GM21528 (cell line): ENCODE data around the gene CARHSP1.
"Not testable (repeated sequence)": the region's sequence is repeated elsewhere in the genome, so short reads cannot be mapped to it uniquely, and the experiment has no call there.

Source experiments
- ATAC-seq: cut with Tn5 transposase; IDR thresholded peaks from one replicate; pipeline ENCODE4 v1.9.1; 2021; ENCODE audit warnings: mild to moderate bottlenecking, moderate library complexity; ENCODE audit not compliant: unreplicated experiment, low FRiP score

CARHSP1 gene

GRCh38 chr16:8858994-8859912, 9.6 kb downstream of the CARHSP1 start:
- ATAC-seq, result no peak

GRCh38 chr16:8855972-8856371, 12.8 kb downstream of the CARHSP1 start:
- no peak for ATAC-seq

DNA sequence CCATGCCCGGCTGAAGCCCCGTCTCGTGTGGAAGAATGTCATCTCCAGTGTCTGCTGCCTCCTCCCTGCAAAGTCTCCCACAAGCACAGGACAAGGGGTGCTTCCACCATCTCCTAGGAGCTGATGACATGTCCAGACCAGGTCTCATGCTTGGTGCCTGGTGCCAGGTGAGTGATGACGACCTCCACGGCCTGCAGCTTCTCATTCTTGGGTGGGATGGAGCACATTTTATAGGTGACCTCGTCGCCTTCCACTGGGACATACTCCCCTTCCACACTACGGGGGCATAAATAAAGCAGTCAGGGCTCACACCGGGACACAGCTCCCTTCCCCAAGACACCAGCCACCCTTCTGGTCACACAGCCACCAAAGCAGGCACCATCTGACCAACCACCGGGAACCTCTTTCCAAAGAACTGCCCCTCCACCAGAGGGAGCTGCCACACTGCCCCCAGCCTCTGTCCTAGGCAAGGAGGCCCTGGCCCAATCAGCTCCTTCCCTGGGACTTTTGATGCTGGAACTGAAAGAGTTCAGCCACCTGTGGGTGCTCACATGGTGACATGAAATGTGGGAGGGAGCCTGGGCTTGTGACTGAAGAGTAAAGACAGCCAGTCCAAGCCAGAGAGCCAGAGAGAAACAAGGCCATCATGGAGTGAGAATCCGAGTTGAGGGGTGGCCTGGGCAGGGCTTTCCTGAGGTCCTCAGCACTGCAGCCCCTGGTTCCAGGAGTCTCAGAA, 13.6 kb downstream of the CARHSP1 start:
- no peak for ATAC-seq

DNA sequence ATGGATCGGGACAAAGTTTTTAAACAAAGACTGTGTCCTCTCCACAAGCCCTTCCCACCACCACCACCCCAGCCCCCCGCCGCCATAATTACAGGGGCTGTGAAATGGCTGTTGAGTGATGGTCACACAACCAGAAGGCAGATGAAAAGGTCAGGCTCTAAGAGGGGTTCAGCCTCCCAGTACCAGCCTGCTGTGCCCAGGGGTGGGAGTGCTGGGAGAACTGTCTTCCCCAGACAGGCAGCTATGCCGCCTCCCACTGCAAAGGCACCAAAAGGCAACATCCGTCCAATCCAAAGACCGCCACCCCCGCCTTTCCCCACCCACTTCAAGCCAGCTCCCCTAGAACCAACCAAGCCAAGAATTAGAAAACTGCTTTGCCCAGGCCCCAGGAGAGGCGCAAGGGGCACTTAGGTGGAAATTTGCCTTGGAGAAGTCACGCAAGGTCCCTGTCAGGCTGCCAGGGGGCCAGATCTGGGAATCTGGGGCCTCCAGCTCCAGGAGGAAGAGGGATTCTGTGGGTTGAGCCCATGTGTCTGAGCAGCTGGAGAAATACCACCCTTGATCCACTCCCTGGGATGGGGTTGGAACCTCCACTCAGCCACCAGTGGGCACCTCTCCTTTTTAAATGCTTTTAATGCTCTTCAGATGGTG, 14.4 kb downstream of the CARHSP1 start:
- ATAC-seq, result no peak

GRCh38 chr16:8853611-8854010, 15.2 kb downstream of the CARHSP1 start:
- no peak for ATAC-seq

- no peak for ATAC-seq
Observed at GRCh38 chr16:8853150-8853549, 15.7 kb downstream of the CARHSP1 start.

GRCh38 chr16:8852534-8852933, 16.3 kb downstream of the CARHSP1 start:
- no peak for ATAC-seq

DNA sequence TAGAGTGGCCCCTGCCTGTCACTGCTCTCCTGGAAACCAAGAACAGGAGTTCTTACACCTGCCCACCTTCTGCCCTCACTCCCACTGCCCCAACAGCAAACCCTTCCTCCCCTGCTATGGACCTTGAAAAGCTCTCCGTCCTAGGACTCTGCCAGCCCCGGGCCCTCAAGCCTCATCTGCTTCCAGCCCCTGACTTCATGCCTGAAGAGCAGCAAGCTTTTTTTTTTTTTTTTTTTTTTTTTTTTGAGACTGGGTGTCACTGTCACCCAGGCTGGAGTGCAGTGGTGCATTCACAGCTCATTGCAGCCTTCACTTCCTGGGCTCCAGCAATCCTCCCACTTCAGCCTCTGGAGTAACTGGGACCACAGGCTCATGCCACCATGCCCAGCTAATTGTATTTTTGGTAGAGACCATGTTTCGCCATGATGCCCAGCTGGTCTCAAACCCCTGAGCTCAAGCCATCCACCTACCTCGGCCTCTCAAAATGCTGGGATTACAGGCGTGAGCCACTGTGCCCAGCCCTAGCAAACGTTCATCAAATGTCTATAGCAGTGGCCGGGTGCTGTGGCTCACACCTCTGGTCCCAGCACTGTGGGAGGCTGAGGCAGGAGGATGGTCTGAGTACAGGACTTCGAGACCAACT, 16.9 kb downstream of the CARHSP1 start:
- ATAC-seq, result no peak

DNA sequence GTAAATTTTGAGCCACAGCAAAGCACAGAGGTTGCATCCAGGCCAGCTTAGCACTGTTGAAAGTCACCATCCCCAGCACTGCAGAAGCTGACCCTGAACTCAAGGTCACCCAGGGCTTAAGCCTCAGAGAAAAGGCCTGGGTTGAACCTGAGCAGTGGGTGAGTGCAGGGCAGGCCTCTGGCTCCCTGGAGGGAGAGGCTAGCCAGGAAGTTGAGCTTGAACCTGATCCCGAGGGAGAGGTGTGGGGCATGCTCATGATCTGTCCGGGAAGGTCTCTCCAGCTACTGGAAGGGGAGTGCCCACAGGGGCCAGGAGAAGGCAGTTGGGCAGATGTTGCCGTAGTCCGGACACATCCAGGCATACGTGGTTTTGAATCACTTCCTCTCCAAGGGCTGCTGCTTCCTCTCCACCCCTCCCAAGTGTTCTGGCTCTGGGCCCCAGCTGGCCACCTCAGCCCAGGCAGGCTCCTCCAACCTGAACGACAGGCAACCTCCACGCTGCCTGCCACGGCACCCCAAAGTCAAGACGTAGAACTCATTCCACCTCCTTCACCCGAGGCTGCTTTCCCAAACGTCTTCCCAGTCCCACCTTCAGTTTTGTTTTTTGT, 18.4 kb downstream of the CARHSP1 start:
- ATAC-seq, result no peak

- ATAC-seq, result no peak
Observed at GRCh38 chr16:8849411-8850011, 19.3 kb downstream of the CARHSP1 start.

GRCh38 chr16:8848939-8849391, 19.8 kb downstream of the CARHSP1 start:
- ATAC-seq, result no peak

DNA sequence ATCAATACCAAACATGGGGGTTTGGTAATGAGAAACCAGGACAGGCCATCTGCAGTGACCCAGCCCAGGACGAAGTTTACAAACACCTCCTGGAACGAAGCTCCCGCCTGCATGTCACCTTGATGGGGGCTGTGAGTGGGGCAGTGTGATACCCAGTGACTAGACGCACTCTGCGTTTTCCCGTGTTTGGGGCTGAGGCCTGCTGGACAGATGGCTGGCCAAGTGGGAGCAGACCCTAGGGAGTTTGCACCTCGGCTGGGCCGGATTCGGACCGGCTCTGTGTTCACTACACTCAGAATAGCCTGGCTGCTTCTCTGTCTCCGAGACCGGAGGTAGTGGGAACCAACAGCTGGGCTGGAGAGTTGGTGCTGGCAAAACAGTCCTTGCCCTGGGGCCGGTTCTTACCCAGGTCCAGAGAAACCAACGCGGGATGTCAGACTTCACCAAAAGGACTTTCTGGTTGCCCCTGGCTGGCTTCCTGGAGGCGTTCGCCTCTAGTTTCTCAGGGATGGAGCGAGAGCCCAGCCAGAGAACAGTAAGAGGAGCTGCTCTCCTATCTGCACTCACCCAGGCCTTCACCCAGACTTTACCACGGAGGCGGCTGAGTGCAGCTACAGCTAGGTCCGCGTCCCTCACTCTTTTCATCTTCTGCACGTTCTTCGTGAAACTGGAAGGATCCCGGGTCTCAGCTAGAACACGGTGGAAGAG, 20.4 kb downstream of the CARHSP1 start:
- ATAC-seq, result no peak

- ATAC-seq, result no peak
Observed at GRCh38 chr16:8847623-8848022, 21.2 kb downstream of the CARHSP1 start.

DNA sequence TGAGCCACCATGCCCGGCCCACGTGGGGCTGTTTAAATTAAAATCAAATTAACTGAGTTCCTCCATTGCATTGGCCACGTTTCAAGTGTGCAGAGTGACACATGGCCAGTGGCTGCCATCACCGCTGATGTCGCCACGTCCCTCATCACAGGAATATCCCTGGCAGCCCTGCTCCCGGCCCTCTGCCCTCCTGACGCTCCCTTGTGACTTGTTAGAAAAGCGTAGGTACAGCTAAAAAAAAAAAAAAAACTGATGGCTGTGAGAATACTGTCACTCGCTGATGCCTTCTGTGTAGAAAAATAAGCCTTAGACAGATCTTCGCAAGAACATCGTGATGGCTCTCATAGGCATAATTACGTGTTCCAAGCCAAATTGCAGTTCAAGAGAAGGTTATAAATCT, 21.7 kb downstream of the CARHSP1 start:
- no peak for ATAC-seq

GRCh38 chr16:8846401-8846932, 22.3 kb downstream of the CARHSP1 start:
- no peak for ATAC-seq

GRCh38 chr16:8845699-8846298, 23.0 kb downstream of the CARHSP1 start:
- ATAC-seq, result no peak

DNA sequence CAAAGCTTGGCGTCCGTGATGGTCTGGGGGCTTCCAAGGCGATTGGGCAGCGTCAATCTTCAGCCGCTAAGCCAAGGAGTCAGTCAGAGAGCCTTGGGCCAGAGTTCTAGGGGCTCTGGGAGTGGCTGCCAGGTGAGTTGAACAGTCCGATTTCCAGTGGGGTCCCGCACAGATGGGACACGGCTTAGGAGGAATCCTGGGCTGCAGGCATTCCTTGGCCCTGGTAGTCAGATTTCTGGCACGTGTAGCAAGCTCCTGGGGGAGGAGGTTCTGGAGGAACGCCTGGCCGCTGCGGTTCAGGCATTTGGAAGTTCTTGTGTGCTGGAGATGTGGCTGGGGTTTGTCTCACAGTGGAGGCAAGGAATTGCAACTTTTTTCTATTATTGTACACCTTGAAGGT, 25.5 kb downstream of the CARHSP1 start:
- ATAC-seq, result not testable (repeated sequence)

GRCh38 chr16:8842016-8842415, 26.8 kb downstream of the CARHSP1 start:
- not testable (repeated sequence) for ATAC-seq
